HG03025 (cell line): Measurements from ENCODE around the gene ARL5B.

Experiments used
- ATAC-seq: cut with Tn5 transposase; IDR thresholded peaks from one replicate; pipeline ENCODE4 v1.9.1; 2021; ENCODE audit warnings: mild to moderate bottlenecking, moderate library complexity; ENCODE audit not compliant: unreplicated experiment, low FRiP score

ARL5B gene

DNA sequence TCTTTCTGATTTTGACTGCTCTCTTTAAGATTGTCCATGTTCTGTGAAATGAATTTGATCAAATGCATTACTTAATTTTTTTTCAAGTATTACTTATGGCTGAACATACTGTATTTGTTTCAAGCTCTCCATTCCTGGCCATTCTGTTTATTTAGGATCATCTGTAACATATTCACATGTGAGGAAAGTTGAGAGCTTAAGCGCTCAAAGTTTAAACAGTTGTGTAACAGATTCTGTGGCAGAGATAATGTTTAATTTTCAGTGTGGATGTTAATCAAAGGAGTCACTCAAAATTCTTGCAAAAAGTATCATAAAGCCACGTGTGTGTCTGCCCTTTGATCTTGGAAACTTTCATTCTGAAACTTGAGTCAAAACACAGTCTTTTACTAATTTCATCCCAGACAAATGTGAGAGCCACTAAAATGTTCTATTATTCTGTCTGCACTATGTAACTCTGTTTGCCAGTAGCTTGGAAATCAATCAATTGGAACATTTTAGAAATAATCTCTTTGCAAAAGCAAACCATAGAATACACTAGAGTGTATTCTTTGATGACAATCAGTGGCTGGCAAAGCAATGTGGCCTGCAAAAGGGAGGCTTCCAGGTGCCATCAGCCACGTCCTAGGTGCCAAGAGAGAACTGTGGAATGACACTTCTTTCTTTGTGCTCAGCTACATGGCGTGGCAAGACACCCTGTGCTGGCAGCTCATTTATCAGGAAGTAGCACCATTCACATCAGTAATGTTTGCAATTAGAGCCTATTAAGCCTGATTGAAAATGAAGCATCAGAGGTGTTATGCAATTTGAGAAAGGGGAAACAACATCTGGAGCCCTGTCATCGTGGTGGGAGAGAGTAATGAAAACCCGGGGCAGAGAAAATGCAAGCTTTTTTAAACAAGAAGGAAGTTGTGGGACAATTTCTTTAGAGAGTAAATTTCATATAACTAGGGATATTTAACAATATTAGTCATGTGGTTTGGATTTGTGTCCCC lies 40.9 kb downstream of the ARL5B start:
- no peak for ATAC-seq

DNA sequence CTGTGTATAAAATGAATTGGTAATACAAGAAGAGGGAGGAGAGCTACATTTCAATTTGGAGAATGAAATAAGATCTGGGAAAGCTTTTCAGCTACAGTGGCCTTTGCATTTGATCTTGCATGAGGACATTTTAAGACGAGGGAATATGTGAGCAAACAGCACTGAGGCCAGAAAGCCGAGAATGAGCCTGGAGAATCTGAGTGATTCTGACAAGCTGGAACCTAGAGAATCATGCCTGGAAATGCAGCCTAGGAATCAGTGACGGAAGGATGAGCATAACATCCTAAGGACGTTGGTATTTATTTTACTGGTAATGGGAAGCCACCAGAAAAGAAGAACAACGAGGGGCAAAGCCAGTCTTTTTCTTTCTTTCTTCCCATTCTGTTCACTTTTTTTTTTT lies 44.3 kb downstream of the ARL5B start:
- no peak for ATAC-seq

DNA sequence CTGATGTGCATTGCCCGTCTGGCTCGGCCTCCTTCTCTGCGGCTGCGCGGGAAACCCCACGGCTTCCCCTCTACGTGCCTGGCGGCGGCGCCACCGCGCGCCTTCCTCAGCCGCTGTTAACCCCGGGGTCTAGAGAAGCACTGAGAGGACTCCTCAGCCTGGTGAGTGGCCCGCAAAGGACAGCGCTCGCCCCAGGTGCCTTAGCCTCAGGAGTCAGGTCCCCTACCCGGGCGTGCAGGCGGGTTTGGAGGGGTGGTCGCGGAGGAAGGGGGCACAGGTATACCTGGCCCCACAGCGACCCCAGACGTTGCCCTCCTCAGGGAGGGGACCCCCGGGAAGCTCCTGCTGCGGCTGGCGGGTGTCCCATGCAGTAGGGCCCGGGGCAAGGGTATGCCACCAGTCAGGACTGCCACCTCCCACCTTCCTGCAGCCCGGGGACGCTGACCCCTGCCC lies 51.0 kb downstream of the ARL5B start:
- no peak for ATAC-seq

DNA sequence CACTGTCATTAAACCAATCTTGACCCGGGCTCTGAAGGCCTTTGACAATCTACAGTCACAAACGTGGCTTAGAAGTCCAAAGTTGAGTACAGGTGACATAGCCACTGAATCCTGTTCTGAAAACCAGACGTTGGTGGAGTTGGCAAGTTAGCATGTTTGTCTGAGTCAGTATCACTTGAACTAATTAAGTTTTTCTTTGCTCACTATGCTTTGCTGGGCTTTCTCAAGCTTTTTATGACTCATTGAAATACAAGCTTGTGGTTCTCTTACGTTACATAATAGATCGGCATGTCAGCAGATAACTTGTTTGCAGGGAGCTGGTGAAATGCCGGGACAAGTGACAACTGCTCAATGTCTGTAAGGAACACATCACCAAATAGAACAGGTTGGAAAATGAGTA lies 53.8 kb downstream of the ARL5B start:
- ATAC-seq: no peak

DNA sequence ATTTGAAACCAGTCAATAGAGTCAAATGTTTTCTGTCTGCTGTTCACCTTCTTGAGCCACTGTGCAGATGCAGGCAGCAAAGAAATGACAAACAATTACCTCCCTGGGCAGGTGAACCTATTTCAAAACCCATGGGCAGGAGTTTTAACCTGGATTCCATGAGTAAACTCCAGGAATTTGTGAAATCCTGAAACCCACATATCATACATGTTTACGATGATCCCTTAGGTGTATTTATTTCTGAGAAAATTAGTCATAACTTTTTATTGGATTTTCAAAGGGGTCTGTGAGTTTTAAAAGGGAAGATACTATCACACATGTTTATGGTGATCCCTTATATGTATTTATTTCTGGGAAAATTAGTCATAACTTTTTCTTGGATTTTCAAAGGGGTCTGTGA lies 59.8 kb downstream of the ARL5B start:
- no peak for ATAC-seq

DNA sequence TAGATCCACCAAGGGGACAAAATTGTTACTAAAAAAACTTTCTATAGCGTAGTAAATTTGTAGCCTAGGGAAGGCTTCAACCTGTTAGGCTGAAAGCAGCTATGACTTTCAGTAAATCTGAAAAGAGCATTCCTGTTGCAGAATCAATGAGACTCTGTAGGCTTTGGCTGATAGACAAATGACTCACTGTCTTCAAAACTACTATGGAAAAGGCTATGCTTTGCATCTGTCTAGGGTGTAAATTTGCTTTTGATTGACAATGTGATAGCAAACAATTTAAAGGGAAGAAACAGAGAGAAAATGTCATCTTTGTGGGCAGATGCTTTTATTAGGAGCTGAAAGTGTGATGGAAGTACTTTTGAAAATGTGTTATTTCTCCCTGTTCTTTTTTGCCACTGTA lies 60.6 kb downstream of the ARL5B start:
- no peak for ATAC-seq

DNA sequence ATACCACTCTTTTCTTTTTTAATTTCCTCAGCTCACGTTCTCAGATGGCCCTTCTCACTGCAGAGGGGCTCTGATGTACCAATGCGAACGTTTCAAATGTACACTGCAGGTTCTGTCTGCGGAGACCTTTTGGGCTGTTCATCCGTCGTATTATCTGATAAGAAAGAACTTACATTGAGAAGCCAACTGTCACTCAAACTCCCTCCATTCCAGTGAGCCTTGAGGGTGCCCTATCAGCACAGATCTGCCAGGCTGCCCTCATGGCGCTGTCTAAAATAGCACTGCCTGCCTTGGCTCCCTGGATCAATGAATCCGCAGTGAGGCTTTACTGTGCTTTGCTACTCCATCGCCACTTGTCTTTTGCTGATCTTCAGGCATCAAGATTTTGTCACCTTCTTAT lies 61.8 kb downstream of the ARL5B start:
- no peak for ATAC-seq

DNA sequence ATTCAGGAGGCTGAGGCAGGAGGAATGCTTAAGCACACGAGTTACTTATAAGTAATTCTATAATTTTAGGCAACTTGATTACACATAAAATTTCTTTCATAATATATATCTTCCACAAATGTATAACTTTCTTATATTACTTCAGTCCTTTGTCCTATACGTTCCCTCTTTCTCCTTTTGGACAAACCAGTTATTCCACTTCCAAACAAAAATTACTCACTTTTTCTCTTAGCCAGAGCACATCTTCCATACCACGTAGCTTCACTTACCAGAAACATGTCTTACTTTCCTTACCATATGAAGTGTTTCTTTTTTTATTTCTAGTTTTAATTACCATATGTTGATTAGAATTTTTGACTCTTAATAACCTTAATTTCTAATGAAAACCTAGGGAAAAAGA lies 64.6 kb downstream of the ARL5B start:
- no peak for ATAC-seq
